H1 (cell line): ENCODE results near the gene CUEDC1. TPM values are rescaled to one million over a fixed set of nuclear protein-coding genes. Genes with fewer than 3 reads are reported as not detected.
"Not testable (repeated sequence)": the region's sequence is repeated elsewhere in the genome, so short reads cannot be mapped to it uniquely, and the experiment has no call there.

Experiments used
- CTCF ChIA-PET: fragments of 300-600 bp; sonication (Branson Sonifier 250); formaldehyde crosslinking; loops from one replicate; lab custom pipeline; 2021; ENCODE audit not compliant: partially characterized antibody; lab: Charles Lee
- POLR2A ChIA-PET: fragments of 300-600 bp; sonication (Branson Sonifier 250); formaldehyde crosslinking; loops from one replicate; lab custom pipeline; 2021; ENCODE audit warnings: inconsistent platforms; ENCODE audit not compliant: partially characterized antibody; lab: Charles Lee
- DNase-seq, 2 experiments: peaks; one replicate each; pipeline versions ENCODE4 v3.0.0 to v3.0.0-alpha.2; 2010 to 2022; ENCODE audit warnings: low spot score in 2 of 2, low read depth in 1 of 2, mixed read lengths in 1 of 2
- FAIRE-seq: peaks from 2 replicates; lab custom pipeline; 2011; peaks lifted over from hg19 to GRCh38; lab: Jason Lieb, UNC
- H2AFZ ChIP-seq: 2 replicates; pipeline ENCODE4 v1.8.1; 2012; ENCODE audit warnings: low read length, inconsistent platforms
- H2AK5ac ChIP-seq: 2 replicates; pipeline ENCODE4 v1.6.1; 2013; ENCODE audit warnings: low read depth, low read length
- H2BK120ac ChIP-seq: replicated peaks from 2 replicates; pipeline ENCODE3; 2013; ENCODE audit warnings: low read depth, low read length, inconsistent platforms
- H2BK12ac ChIP-seq: 2 replicates; pipeline ENCODE4 v1.6.1; 2013; ENCODE audit warnings: low read depth, low read length
- H2BK15ac ChIP-seq: 2 replicates; pipeline ENCODE4 v1.6.1; 2013; ENCODE audit warnings: low read length
- H2BK20ac ChIP-seq: 2 replicates; pipeline ENCODE4 v1.6.1; 2013; ENCODE audit warnings: low read length
- H2BK5ac ChIP-seq: 2 replicates; pipeline ENCODE4 v1.6.1; 2013; ENCODE audit warnings: low read depth, low read length
- H3K14ac ChIP-seq: 2 replicates; pipeline ENCODE4 v1.6.1; 2013; ENCODE audit warnings: inconsistent platforms; ENCODE audit not compliant: insufficient read length
- H3K18ac ChIP-seq: 2 replicates; pipeline ENCODE4 v1.6.1; 2013; ENCODE audit warnings: low read length; ENCODE audit errors: extremely low read depth
- H3K23ac ChIP-seq: 2 replicates; pipeline ENCODE4 v1.6.1; 2013; ENCODE audit warnings: inconsistent platforms; ENCODE audit not compliant: insufficient read length
- H3K23me2 ChIP-seq: 2 replicates; pipeline ENCODE4 v1.6.1; 2013; ENCODE audit warnings: low read depth, low read length
- H3K27ac ChIP-seq: 2 replicates; pipeline ENCODE4 v1.6.1; 2011; ENCODE audit warnings: low read depth, low read length, inconsistent platforms
- H3K27me3 ChIP-seq, 4 experiments: replicated peaks in 1 of 4; 1 replicate in 1 of 4; 2 replicates in 3 of 4; pipeline versions ENCODE4 v1.6.1 to v1.8.1; 2011 to 2013; ENCODE audit warnings: low read length in 3 of 4, mild to moderate bottlenecking in 3 of 4, inconsistent platforms in 2 of 4, mixed read lengths in 2 of 4, moderate library complexity in 1 of 4; ENCODE audit not compliant: control insufficient read depth in 3 of 4, insufficient read depth in 3 of 4; ENCODE audit errors: extremely low read depth in 1 of 4
- H3K36me3 ChIP-seq, 4 experiments: 2 replicates each; pipeline versions ENCODE4 v1.6.1 to v1.8.1; 2011 to 2013; ENCODE audit warnings: mild to moderate bottlenecking in 4 of 4, low read length in 3 of 4, moderate library complexity in 2 of 4, control low read depth in 1 of 4, inconsistent platforms in 1 of 4; ENCODE audit not compliant: insufficient read depth in 4 of 4, control insufficient read depth in 2 of 4
- H3K4ac ChIP-seq: replicated peaks from 2 replicates; pipeline ENCODE3; 2013; ENCODE audit warnings: low read length, low read depth, mixed read lengths, inconsistent platforms; ENCODE audit not compliant: insufficient read length
- H3K4me1 ChIP-seq, 4 experiments: replicated peaks in 1 of 4; 1 replicate in 1 of 4; 2 replicates in 3 of 4; pipeline versions ENCODE4 v1.6.1 to v1.8.1; 2011 to 2013; ENCODE audit warnings: low read length in 3 of 4, inconsistent platforms in 2 of 4, mixed read lengths in 1 of 4; ENCODE audit not compliant: insufficient read depth in 4 of 4, control insufficient read depth in 3 of 4
- H3K4me2 ChIP-seq, 2 experiments: 2 replicates each; pipeline versions ENCODE4 v1.6.1 to v1.8.1; 2011 to 2013; ENCODE audit warnings: low read depth in 2 of 2, low read length in 2 of 2, control low read depth in 1 of 2, inconsistent platforms in 1 of 2, mild to moderate bottlenecking in 1 of 2; ENCODE audit not compliant: insufficient read depth in 1 of 2
- H3K4me3 ChIP-seq, 4 experiments: fragments of 200-600, 300-600 bp in 1 of 4; sonication (generic), shearing (Covaris generic), sonication (Bioruptor Twin) in 1 of 4; 2 replicates each; pipeline versions ENCODE4 v1.5.1 to v1.8.1; 2011 to 2016; ENCODE audit warnings: low read length in 4 of 4, low read depth in 3 of 4, control low read depth in 2 of 4, inconsistent platforms in 2 of 4, mild to moderate bottlenecking in 2 of 4, mixed read lengths in 1 of 4, moderate library complexity in 1 of 4; ENCODE audit not compliant: insufficient read depth in 2 of 4; ENCODE audit errors: extremely low read depth in 1 of 4
- H3K56ac ChIP-seq: replicated peaks from 2 replicates; pipeline ENCODE3; 2013; ENCODE audit warnings: low read depth, mild to moderate bottlenecking, mixed read lengths, low read length, inconsistent platforms; ENCODE audit not compliant: insufficient read length
- H3K79me1 ChIP-seq: 2 replicates; pipeline ENCODE4 v1.6.1; 2013; ENCODE audit warnings: low read depth, low read length, control low read depth
- H3K79me2 ChIP-seq, 2 experiments: 2 replicates each; pipeline versions ENCODE4 v1.6.1 to v1.8.1; 2012 to 2013; ENCODE audit warnings: low read length in 2 of 2, mild to moderate bottlenecking in 2 of 2, inconsistent platforms in 1 of 2; ENCODE audit not compliant: insufficient read depth in 2 of 2, control insufficient read depth in 1 of 2
- H3K9ac ChIP-seq, 4 experiments: replicated peaks in 1 of 4; 1 replicate in 1 of 4; 2 replicates in 3 of 4; pipeline versions ENCODE4 v1.6.1 to v1.8.1; 2011 to 2013; ENCODE audit warnings: low read depth in 3 of 4, low read length in 3 of 4, control low read depth in 2 of 4, mild to moderate bottlenecking in 2 of 4, moderate library complexity in 2 of 4, inconsistent platforms in 1 of 4; ENCODE audit errors: extremely low read depth in 1 of 4
- H3K9me3 ChIP-seq, 2 experiments: 2 replicates each; pipeline versions ENCODE4 v1.6.1 to v1.8.1; 2012 to 2013; ENCODE audit warnings: mild to moderate bottlenecking in 2 of 2, moderate library complexity in 2 of 2, control low read depth in 1 of 2, inconsistent platforms in 1 of 2, low read depth in 1 of 2, low read length in 1 of 2, mixed read lengths in 1 of 2; ENCODE audit not compliant: insufficient read depth in 2 of 2
- H4K20me1 ChIP-seq, 2 experiments: replicated peaks in 1 of 2; 2 replicates each; pipeline versions ENCODE3 to v1.8.1; 2011 to 2013; ENCODE audit warnings: inconsistent platforms in 2 of 2, low read length in 2 of 2, mild to moderate bottlenecking in 1 of 2; ENCODE audit not compliant: insufficient read depth in 2 of 2, control insufficient read depth in 1 of 2
- H4K5ac ChIP-seq: 2 replicates; pipeline ENCODE4 v1.6.1; 2013; ENCODE audit warnings: low read length, low read depth, mixed read lengths, inconsistent platforms; ENCODE audit not compliant: insufficient read length
- H4K8ac ChIP-seq: 2 replicates; pipeline ENCODE4 v1.8.0; 2013; ENCODE audit warnings: mild to moderate bottlenecking, moderate library complexity, low read length, inconsistent platforms; ENCODE audit not compliant: insufficient read depth; ENCODE audit errors: extremely low read depth
- H4K91ac ChIP-seq: replicated peaks from 2 replicates; pipeline ENCODE3; 2013; ENCODE audit warnings: low read length, mixed read lengths, inconsistent platforms; ENCODE audit not compliant: insufficient read length
- WGBS, 2 experiments: shearing (Covaris generic) in 1 of 2; methylation state at CpG; one replicate each; pipeline versions ENCODE4 v1.1.6 to v1.1.7; 2013 to 2015; ENCODE audit warnings: low lambda C conversion rate in 2 of 2, mixed read lengths in 2 of 2, inconsistent platforms in 1 of 2, low coverage in 1 of 2, missing lambda C conversion rate in 1 of 2; ENCODE audit not compliant: insufficient replicate concordance in 2 of 2, insufficient coverage in 1 of 2, insufficient read length in 1 of 2; ENCODE audit errors: extremely low coverage in 1 of 2, missing lambda C conversion rate in 1 of 2; 5-methylcytosine and 5-hydroxymethylcytosine counted together
- polyA plus RNA-seq, 7 experiments: library from polyadenylated mRNA; depleted of rRNA in 3 of 7; stranded (reverse) in 5 of 7; unstranded in 2 of 7; fragments of >200 nt in 5 of 7; fragments of 200-250 nt in 2 of 7; gene quantifications; 1 replicate in 5 of 7; 2 replicates in 1 of 7; 4 replicates in 1 of 7; pipeline versions ENCODE4 v1.2.1 to v1.2.3, GENCODE V29; 2011 to 2013; ENCODE audit warnings: missing spikeins in 2 of 7, mixed read lengths in 2 of 7
- total RNA-seq: library from RNA; stranded (reverse); fragmentation: NEBNext Ultra II Directional; extraction: Animal tissue kit (Norgen Biotek cat#: 25700); gene quantifications from 2 replicates; pipeline ENCODE4 v1.2.1, GENCODE V29; 2021

Gene CUEDC1
- total and polyA plus RNA-seq, 2 of the 8 experiments (the other 6 are each of a cell fraction or from before 2014, with no cell fraction given), result 4.0 to 10.7 TPM

- H3K9ac ChIP-seq, H3K9me3 ChIP-seq, H3K79me2 ChIP-seq, H3K23ac ChIP-seq, H3K79me1 ChIP-seq, H4K5ac ChIP-seq, H3K27me3 ChIP-seq, FAIRE-seq, H3K23me2 ChIP-seq, H4K20me1 ChIP-seq, H3K4me2 ChIP-seq, H2BK120ac ChIP-seq, H2BK12ac ChIP-seq, H2BK20ac ChIP-seq, H3K4ac ChIP-seq, H2BK15ac ChIP-seq, H3K27ac ChIP-seq, H3K36me3 ChIP-seq, H2BK5ac ChIP-seq, H3K14ac ChIP-seq, H4K91ac ChIP-seq, H3K4me1 ChIP-seq, H2AFZ ChIP-seq, DNase-seq, H4K8ac ChIP-seq, H3K18ac ChIP-seq, H2AK5ac ChIP-seq, H3K56ac ChIP-seq, H3K4me3 ChIP-seq: not testable (repeated sequence)
- ChIA-PET CTCF (interaction anchor here (0.7 to 1.9 kb wide), 8 partner anchors 17 to 357 kb away, joined by 3 to 5 read pairs (median 4); no protein-coding TSS in a partner anchor), POLR2A (interaction anchor here (1.1 kb wide), 1 partner anchor 62 kb away, joined by 3 read pairs; no protein-coding TSS in a partner anchor)
- 88% methylated on average over 4 of the region's 4 CpGs; no CpG with 5 or more reads in 1 of the 2 experiments for WGBS, 2 experiments
Measured at GRCh38 chr17:57922745-57923144, 32.5 kb downstream of the CUEDC1 start.
